GM19438 (cell line): Measurements from ENCODE around the gene TPCN2.

Experiments used
- ATAC-seq: cut with Tn5 transposase; IDR thresholded peaks from one replicate; pipeline ENCODE4 v1.9.1; 2021; ENCODE audit warnings: low read depth; ENCODE audit not compliant: unreplicated experiment

Gene TPCN2

DNA sequence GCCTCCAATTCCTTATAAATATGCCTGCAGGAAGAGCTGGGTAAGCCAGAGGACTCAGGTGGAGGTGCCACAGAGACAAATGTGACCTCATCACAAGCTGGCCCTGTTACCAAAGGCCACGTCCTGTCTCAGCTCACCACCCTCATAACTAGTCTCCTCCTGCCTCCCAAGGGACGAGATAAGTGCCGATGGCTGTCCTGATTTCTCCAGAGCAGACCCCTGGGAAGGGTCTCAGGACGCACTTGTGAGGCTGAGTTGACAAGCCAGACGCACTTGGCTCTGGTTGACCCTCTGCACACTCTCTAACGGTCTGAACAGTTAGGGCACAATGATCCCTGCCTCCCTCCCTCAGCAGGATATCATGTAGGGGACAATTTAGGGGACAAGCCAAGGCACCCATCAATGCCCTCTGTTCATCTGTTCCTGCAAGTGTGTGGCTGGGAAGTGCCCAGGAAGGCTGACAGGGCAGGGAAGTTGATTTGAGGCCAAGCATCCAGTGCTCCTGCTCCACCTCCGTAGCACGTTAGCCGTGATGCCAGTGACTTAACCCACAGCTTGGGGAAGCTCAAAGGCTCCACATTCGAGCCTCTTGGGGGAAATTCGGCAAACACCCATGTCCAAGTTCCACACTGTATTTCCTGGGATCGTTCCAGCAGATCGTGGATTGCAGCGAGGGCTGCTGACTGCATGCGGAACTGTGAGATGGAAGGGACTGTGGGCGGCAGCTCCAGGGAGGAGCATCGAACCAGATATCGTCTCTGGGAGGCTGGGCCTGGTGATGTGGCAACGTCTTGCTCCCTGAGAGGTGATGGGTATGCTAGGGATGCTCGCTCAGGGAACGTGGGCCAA lies 109.8 kb downstream of the TPCN2 start:
- ATAC-seq: no peak

DNA sequence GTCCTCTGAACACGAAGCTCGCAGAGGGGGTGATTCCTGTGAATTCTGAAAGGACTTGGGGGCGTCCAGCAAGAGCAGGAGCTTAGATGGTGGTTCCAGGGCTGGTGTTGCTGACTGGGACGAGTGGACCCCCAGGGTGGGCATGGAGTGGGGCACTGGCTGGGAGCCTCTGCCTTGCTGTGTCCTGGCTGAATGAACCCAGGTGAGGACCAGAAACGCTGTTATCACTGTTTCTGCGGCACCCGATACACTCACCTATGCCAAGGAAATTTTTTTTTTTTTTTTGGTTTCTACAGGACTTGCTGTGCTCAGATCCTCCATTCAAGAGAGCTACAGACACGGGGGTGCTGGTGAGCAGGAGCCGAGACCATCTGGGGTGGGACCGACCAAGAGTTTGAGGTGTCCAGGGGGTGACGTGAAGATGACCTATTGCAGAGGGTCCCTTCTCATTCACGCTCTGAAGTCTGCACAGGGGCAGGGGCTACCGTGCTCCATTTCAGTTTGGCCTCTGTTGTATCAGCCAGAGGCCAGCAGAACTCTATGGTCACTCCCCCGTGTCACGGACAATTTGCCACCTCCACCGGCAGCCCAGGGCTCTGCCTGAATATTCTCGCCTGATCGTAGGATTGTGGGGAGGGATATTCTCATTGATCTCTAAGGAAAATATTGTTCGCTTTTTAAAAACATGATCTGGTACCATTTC lies 110.6 kb downstream of the TPCN2 start:
- ATAC-seq: no peak

DNA sequence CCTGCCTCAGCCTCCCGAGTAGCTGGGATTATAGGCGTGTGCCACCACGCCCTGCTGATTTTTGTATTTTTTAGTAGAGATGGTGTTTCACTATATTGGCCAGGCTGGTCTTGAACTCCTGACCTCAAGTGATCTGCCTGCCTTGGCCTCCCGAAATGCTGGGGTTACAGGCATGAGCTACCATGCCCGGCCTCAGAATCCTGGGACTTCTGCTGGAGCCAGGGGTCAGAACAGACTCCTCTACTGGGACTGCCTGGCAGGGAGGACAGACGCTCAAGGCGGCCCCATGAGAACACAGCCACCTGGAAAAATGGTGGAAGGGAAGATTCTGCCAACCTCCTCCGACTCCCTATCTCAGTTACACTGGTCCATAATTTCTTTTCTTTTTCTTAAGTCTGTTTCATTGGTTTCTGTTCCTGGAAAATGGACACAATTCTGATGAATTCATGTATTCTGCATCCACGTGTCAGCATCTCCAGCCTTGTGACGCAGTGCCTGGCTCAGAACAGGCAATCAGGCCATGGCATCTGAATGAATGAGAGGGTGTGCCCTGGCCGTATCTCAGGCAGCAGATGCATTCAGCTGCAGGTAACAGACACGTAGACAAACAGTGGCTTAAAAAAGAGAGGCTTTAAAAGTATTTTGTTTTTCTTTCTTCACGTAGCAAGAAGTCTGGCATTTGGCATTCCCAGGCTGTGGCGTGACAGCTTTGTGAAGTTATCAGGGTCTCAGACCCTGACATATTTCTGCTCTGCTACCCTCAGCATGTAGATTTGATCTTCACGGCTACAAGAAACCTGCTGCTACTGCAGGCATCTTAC lies 111.8 kb downstream of the TPCN2 start:
- no peak for ATAC-seq

DNA sequence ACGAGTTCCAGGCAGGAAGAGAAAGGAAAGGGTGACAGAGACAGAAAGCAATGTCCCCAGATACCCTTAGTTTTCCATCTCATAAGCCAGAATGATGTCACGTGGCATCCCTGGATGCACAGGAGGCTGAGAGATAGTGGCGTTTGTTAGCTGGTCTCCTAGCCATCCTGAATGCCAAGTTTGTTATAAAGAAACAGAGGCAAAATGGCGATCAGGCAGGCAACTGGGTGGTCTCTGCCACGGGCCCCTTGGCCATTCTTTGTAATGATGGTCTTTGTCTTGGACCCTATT lies 112.3 kb downstream of the TPCN2 start:
- no peak for ATAC-seq

GRCh38 chr11:69162505-69162904 lies 113.8 kb downstream of the TPCN2 start:
- ATAC-seq: no peak

DNA sequence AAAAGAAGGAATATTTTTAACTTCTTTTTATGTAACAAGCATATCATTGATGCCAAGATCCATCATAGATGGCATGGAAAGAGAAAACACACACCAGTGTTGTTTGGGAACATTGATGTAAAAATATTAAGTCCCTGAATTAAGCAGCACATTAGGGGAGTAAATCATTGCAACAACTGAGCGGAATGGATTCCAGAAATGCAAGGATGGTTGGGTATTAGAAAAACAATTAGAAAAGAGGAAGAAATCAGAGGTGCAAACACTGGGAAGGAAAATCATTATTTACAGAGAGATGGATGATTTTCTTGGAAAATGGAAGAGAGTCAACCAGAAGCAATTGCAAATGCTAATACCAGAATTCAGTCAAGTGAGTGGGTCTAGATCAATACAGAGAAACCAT lies 115.1 kb downstream of the TPCN2 start:
- no peak for ATAC-seq

DNA sequence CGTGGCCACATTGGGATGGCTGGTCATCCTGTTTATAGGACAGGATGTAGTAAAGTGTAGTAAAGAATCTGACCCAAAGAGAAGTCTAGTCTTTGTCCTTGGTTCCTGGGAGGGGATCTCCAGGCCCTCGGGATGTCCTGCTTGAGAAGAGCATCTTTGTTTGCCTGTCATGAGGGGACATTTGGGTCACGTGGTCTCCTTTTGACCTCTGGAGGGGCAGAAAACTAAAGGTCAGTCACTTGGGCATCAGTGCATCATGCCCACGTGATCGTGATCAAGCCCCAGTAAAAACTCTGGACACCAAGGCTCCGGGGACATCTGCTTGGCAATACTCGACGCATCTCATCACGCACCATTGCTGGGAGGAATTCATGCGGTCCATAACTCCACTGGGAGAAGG lies 116.1 kb downstream of the TPCN2 start:
- no peak for ATAC-seq

DNA sequence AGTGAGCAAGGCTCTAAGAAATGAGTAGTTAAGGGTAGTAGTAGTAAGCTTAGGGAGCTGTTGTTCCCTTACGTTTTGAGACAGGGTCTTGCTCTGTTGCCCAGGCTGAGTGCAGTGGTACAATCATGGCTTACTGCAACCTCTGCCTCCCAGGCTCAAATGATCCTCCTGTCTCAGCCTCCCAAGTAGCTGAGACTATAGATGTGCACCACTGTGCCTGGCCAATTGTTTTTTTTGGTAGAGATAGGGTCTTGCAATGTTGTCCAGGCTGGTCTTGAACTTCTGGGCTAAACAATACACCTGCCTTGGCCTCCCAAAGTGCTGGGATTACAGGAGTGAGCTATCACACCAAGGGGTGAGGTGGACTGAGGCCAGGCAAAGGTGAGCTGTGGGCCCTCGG lies 117.0 kb downstream of the TPCN2 start:
- no peak for ATAC-seq

DNA sequence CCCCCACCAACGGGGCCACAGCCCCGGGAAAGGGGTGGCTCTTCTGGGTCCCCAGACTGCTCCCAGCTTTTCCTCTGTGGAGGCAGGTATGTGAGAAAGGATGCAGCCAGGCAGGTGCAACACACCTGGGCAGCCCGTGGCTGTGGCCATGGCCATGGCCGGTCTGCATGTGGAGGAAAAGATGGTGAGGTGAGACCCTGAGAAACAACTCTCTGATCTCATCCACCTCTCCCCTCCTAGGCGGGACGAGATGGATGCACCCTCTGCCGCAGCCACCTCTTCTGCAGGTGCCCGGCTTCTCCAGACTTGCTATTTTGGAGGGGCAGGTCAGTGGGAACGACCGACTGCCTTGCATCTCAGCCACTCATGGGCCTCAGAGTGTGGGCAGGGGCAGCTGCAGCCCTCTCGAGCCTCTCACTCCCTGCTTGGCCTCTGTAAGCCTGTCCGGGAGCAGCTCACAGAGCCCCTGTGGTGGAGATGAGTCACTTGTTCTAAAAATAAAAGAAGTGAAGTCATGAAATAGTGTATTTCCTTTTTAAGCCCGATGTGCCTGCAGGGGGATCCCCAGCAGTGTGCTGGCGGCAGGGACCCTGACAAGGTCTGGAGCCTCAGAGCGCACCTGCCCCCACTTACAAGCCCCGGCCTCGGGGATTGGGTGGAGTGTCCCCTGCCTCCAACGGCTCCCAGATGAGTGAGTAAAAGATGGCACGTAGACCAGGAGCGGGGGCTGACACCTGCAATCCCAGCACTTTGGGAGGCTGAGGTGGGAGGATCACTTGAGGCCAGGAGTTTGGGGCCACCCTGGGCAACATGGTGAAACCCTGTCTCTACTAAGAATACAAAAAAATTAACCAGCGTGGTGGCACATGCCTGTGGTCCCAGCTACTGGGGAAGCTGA lies 117.7 kb downstream of the TPCN2 start:
- ATAC-seq: peak; percentile 94

DNA sequence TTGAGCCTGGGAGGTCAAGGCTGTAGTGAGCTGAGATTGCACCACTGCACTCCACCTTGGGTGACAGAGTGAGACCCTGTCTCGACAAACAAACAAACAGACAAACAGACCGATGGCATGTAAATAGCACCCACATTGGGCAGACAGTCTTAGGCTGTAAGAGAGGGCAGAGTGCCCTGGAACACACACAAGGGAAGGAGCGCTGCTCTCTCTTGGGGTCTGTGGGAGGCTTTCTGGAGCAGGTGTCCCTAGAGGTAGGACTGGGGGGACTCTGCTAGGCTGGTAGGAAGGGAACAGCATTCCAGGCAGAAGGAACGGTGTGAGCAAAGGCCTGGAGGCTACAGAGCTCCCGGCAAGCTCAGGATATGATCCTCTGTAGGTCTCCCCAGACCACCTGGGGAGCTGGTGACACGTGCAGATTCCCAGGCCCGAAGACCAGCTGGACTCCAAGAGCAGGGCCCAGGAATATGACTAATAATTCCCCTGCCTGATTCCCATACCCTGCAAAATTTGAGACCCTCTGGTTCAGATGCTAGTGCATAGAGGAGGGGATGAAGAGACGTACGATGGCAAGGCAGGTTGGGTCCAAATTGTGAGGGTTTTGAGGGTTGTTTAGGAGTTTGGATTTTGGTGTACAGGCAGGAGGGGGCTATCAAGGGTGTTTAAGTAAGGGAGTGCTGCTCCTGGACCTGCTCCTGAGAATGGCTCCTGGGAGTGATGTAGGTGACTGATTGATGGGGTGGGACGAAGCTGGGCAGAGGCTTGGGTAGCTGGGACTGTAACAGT lies 118.6 kb downstream of the TPCN2 start:
- no peak for ATAC-seq

- ATAC-seq: no peak
Measured at GRCh38 chr11:69167916-69168691, 119.4 kb downstream of the TPCN2 start.

DNA sequence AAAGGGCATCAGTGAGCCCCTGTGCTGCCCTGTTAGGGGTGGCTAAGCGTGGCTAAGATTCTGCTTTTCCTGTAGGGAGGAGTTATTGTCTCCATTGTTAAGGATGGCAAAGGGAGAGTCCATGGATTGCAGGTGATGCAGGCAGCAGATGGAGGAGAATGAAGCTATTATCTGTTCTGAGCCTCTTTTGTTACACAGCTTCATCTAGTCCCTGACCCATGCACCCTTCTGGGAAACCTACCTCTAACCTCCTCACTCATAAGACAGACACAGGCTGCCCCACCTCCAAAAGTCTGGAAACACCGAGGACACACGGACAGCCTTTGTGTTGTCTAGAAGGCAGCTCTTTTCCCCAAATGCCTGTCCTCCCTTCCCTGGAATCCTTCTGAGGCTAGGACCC lies 120.7 kb downstream of the TPCN2 start:
- ATAC-seq: no peak

DNA sequence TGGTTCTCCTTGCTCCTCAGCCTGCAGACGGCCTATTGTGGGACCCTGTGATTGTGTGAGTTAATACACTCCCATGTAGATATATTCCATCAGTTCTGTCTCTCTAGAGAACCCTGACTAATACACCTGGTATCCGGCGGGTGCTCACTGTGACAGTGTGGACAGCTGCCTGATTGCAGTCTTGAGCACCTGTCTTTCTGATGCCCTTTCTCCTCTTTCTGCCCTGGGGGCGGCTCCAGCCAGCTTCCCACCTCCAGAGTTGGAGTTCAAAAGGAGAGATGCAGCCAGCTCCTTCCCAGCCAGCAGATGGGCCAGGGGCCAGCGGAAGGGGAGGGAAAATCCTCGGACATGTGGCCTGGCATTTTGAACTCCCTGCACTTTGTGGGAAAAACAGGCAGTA lies 122.0 kb downstream of the TPCN2 start:
- ATAC-seq: no peak

DNA sequence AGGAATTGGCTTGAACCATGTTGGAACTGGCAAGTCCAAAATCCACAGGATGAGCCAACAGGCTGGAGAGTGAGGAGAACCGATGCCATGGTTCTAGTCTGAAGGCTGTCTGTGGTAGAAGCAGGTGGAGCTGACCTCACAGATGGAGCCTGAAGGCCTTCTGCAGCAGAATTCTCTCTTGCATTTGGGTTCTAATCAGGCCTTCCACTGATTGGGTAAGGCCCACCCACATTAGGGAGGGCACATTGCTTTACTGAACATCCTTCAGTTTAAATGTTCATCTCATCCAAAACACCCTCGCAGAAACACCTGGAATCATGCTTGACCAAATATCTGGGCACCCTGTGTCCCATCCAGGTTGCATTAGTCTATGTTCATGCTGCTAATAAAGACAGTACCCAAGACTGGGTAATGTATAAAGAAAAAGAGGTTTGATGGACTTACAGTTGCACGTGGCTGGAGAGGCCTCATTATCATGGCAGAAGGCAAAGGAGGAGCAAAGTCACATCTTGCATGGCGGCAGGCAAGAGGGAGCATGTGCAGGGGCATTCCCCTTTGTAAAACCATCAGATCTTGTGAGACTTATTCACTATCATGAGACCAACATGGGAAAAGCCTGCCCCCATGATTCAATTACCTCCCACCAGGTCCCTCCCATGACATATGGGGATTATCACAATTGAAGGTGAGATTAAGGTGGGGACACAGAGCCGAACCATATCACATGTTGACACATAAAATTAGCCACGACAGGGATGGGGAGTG lies 122.9 kb downstream of the TPCN2 start:
- no peak for ATAC-seq

DNA sequence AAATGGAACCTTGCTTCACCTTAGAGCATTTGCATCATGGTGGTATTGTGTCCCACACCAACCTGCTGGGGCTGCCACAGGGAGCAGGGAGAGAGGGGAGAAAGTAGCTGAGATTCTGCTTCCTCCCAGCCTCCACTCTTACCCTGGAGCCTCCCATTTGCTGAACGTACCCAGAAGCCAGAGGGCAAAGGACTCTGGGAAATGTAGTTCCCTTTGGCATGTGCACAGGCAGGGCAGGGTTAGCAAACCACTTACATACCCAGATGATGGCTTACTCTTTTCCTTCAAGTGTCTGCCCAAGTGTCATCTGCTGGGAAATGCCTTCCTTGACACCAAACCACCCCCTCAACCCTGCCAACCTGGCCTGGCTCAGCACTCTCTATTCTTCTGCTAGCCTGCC lies 123.9 kb downstream of the TPCN2 start:
- no peak for ATAC-seq

- ATAC-seq: no peak
Measured at GRCh38 chr11:69173331-69173730, 124.6 kb downstream of the TPCN2 start.

GRCh38 chr11:69173925-69174581 lies 125.3 kb downstream of the TPCN2 start:
- ATAC-seq: no peak

DNA sequence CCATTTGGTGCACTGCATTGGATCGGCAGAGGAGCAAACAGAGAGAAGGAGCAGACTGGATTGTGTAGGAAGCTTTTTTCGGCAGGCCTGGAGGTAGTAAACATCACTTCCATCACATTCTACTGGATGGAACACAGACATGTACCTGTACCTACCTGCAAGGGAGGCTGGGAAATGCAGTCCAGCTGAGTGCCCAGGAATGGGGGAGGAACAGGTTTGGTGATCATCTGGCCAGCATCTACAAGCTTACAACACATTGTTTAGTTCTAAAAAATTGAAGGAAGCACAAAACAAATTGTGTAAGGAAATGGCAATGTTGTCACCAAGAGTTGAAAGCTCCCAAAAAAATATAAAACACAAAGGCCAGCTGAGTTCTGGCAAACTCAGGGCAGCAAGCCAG lies 126.1 kb downstream of the TPCN2 start:
- ATAC-seq: no peak
